K562 (cell line): ENCODE results near the gene CNNM3. TPM values are rescaled to one million over a fixed set of nuclear protein-coding genes. Genes with fewer than 3 reads are reported as not detected.

Experiments used
- ARHGAP35 ChIP-seq: fragments of 450-650 bp; IDR thresholded peaks from 2 replicates; pipeline ENCODE4 v1.6.1; 2018; ENCODE audit not compliant: partially characterized antibody
- BMI1 ChIP-seq: fragments of 150-350 bp; IDR thresholded peaks from 2 replicates; pipeline ENCODE4 v1.6.1; 2014; ENCODE audit warnings: low read length
- CLOCK ChIP-seq: fragments of 250-450 bp; sonication (Bioruptor Pico); IDR thresholded peaks from 2 replicates; pipeline ENCODE4 v1.4.0; 2020; ENCODE audit warnings: mild to moderate bottlenecking, moderate library complexity, borderline replicate concordance
- FOXA3 ChIP-seq, 2 experiments: fragments of 450-650 bp in 1 of 2; sonication (generic) in 1 of 2; formaldehyde crosslinking; IDR thresholded peaks in 1 of 2; conservative IDR thresholded peaks in 1 of 2; 2 replicates each; pipeline versions ENCODE4 v1.4.0 to v1.8.0; 2020 to 2022; ENCODE audit warnings: mild to moderate bottlenecking in 2 of 2, missing genetic modification reagents in 1 of 2
- KLF10 ChIP-seq: fragments of 250-450 bp; sonication (Bioruptor Pico); IDR thresholded peaks from 2 replicates; pipeline ENCODE4 v1.6.1; 2021; ENCODE audit warnings: matching md5 sums
- MXD1 ChIP-seq: fragments of 250-450 bp; sonication (Bioruptor Pico); IDR thresholded peaks from 2 replicates; pipeline ENCODE4 v1.8.0; 2021; ENCODE audit warnings: borderline replicate concordance, mild to moderate bottlenecking, moderate library complexity; ENCODE audit not compliant: poor library complexity, severe bottlenecking
- NFIC ChIP-seq: fragments of 450-650 bp; IDR thresholded peaks from 2 replicates; pipeline ENCODE4 v1.6.1; 2017; ENCODE audit warnings: mild to moderate bottlenecking, inconsistent platforms
- SIN3B ChIP-seq: fragments of 450-650 bp; IDR thresholded peaks from 2 replicates; pipeline ENCODE4 v1.6.1; 2017; ENCODE audit warnings: low read depth, mild to moderate bottlenecking, moderate library complexity
- TEAD1 ChIP-seq, 2 experiments: fragments of 450-650 bp in 1 of 2; sonication (generic) in 1 of 2; formaldehyde crosslinking; IDR thresholded peaks; 2 replicates each; pipeline versions ENCODE4 v1.4.0 to v1.8.0; 2020 to 2022; ENCODE audit warnings: mild to moderate bottlenecking in 2 of 2, missing genetic modification reagents in 1 of 2
- TGIF2 ChIP-seq: sonication (generic); formaldehyde crosslinking; IDR thresholded peaks from 2 replicates; pipeline ENCODE4 v1.8.1; 2022; ENCODE audit warnings: mild to moderate bottlenecking, missing genetic modification reagents, moderate library complexity
- WHSC1 ChIP-seq: IDR thresholded peaks from one replicate; pipeline ENCODE4 v1.6.1; 2012; ENCODE audit warnings: low read length, control low read depth, inconsistent platforms
- ZNF785 ChIP-seq: fragments of 250-450 bp; sonication (Bioruptor Pico); IDR thresholded peaks from 2 replicates; pipeline ENCODE4 v1.4.0; 2020; ENCODE audit warnings: mild to moderate bottlenecking
- ZZZ3 ChIP-seq: fragments of 450-650 bp; IDR thresholded peaks from 2 replicates; pipeline ENCODE4 v1.6.1; 2016; ENCODE audit warnings: antibody characterized with exemption, mild to moderate bottlenecking, moderate library complexity
- polyA plus RNA-seq, 8 experiments: library from polyadenylated mRNA; depleted of rRNA in 4 of 8; stranded (reverse) in 5 of 8; unstranded in 3 of 8; fragments of >200 nt; fragmentation: Nextera tagmentation in 2 of 8; fragmentation: Illumina TruSeq in 1 of 8; extraction: Ambion mirVana in 2 of 8; extraction: Trizol in 1 of 8; gene quantifications; 2 replicates each; pipeline versions ENCODE4 v1.2.1 to v1.2.3, GENCODE V29; 2011 to 2014; ENCODE audit warnings: inconsistent platforms in 1 of 8, missing spikeins in 1 of 8
- total RNA-seq, 7 experiments: library from RNA; depleted of rRNA in 6 of 7; stranded (reverse); fragments of >200 nt in 6 of 7; fragmentation: Illumina TruSeq in 2 of 7; extraction: Trizol in 2 of 7; gene quantifications; 2 replicates each; pipeline versions ENCODE4 v1.2.1 to v1.2.3, GENCODE V29; 2011 to 2021; ENCODE audit warnings: low replicate concordance in 1 of 7
- TF ChIP-seq, protein P1 (sequence below): sonication (generic); formaldehyde crosslinking; IDR thresholded peaks from 2 replicates; pipeline ENCODE4 v1.8.1; 2022; ENCODE audit warnings: missing genetic modification reagents
- TF ChIP-seq, protein P2 (sequence below): fragments of 200-800 bp; sonication (Bioruptor generic); IDR thresholded peaks from 2 replicates; pipeline ENCODE4 v1.6.1; 2016; ENCODE audit warnings: missing genetic modification characterization, missing compliant biosample characterization
- TF ChIP-seq, protein P3 (sequence below), 2 experiments: fragments of 450-650 bp; IDR thresholded peaks; 2 replicates each; pipeline ENCODE4 v1.6.1; 2016

The CNNM3 gene
- total and polyA plus RNA-seq, 9 of the 15 experiments (the other 6 are each of a cell fraction or from before 2014, with no cell fraction given) = 1.4 to 16.9 (median 6.5) TPM

- TF ChIP-seq TEAD1 (CRISPR knock-in tag; IDR thresholded peaks at IDR 0.05) (peak in 1 of 2 experiments; percentile 71; a peak in 1 of 4 replicates), TGIF2 (CRISPR knock-in tag) (no peak), WHSC1 (no peak), ZZZ3 (no peak), ARHGAP35 (no peak), BMI1 (no peak), SIN3B (peak; percentile 82; the same call in 1 of the 2 replicates), FOXA3 (CRISPR knock-in tag; conservative IDR thresholded peaks at IDR 0.05 in 1 of 2, IDR thresholded peaks at IDR 0.05 in 1 of 2) (peak in 1 of 2 experiments; percentile 78; a peak in 2 of 4 replicates), NFIC (peak; percentile 47), CLOCK (CRISPR knock-in tag) (no peak), ZNF785 (CRISPR knock-in tag) (no peak), MXD1 (CRISPR knock-in tag) (no peak), KLF10 (CRISPR knock-in tag) (no peak)
- TF ChIP-seq, protein P1, sequence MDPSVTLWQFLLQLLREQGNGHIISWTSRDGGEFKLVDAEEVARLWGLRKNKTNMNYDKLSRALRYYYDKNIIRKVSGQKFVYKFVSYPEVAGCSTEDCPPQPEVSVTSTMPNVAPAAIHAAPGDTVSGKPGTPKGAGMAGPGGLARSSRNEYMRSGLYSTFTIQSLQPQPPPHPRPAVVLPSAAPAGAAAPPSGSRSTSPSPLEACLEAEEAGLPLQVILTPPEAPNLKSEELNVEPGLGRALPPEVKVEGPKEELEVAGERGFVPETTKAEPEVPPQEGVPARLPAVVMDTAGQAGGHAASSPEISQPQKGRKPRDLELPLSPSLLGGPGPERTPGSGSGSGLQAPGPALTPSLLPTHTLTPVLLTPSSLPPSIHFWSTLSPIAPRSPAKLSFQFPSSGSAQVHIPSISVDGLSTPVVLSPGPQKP = no peak
- TF ChIP-seq, protein P2, sequence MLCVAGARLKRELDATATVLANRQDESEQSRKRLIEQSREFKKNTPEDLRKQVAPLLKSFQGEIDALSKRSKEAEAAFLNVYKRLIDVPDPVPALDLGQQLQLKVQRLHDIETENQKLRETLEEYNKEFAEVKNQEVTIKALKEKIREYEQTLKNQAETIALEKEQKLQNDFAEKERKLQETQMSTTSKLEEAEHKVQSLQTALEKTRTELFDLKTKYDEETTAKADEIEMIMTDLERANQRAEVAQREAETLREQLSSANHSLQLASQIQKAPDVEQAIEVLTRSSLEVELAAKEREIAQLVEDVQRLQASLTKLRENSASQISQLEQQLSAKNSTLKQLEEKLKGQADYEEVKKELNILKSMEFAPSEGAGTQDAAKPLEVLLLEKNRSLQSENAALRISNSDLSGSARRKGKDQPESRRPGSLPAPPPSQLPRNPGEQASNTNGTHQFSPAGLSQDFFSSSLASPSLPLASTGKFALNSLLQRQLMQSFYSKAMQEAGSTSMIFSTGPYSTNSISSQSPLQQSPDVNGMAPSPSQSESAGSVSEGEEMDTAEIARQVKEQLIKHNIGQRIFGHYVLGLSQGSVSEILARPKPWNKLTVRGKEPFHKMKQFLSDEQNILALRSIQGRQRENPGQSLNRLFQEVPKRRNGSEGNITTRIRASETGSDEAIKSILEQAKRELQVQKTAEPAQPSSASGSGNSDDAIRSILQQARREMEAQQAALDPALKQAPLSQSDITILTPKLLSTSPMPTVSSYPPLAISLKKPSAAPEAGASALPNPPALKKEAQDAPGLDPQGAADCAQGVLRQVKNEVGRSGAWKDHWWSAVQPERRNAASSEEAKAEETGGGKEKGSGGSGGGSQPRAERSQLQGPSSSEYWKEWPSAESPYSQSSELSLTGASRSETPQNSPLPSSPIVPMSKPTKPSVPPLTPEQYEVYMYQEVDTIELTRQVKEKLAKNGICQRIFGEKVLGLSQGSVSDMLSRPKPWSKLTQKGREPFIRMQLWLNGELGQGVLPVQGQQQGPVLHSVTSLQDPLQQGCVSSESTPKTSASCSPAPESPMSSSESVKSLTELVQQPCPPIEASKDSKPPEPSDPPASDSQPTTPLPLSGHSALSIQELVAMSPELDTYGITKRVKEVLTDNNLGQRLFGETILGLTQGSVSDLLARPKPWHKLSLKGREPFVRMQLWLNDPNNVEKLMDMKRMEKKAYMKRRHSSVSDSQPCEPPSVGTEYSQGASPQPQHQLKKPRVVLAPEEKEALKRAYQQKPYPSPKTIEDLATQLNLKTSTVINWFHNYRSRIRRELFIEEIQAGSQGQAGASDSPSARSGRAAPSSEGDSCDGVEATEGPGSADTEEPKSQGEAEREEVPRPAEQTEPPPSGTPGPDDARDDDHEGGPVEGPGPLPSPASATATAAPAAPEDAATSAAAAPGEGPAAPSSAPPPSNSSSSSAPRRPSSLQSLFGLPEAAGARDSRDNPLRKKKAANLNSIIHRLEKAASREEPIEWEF (CRISPR knock-in tag) = no peak
- TF ChIP-seq, protein P3, sequence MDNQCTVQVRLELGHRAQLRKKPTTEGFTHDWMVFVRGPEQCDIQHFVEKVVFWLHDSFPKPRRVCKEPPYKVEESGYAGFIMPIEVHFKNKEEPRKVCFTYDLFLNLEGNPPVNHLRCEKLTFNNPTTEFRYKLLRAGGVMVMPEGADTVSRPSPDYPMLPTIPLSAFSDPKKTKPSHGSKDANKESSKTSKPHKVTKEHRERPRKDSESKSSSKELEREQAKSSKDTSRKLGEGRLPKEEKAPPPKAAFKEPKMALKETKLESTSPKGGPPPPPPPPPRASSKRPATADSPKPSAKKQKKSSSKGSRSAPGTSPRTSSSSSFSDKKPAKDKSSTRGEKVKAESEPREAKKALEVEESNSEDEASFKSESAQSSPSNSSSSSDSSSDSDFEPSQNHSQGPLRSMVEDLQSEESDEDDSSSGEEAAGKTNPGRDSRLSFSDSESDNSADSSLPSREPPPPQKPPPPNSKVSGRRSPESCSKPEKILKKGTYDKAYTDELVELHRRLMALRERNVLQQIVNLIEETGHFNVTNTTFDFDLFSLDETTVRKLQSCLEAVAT (IDR thresholded peaks at IDR 0.05) = no peak
Observed at GRCh38 chr2:96816127-96816835, at the start of gene CNNM3 (continued).
